AG04450 (cell line): ENCODE results near the gene TUSC2. TPM values are rescaled to one million over a fixed set of nuclear protein-coding genes. Genes with fewer than 3 reads are reported as not detected.

Experiments used
- CTCF ChIA-PET: fragments of 300-600, 350-600 bp; formaldehyde crosslinking; extraction: SDS; loops from one replicate; lab custom pipeline; 2022; ENCODE audit warnings: antibody characterized with exemption, inconsistent platforms; lab: Charles Lee
- POLR2A ChIA-PET: fragments of 350-600 bp; formaldehyde crosslinking; extraction: SDS; loops from one replicate; lab custom pipeline; 2021; ENCODE audit warnings: antibody characterized with exemption, inconsistent platforms; lab: Yijun Ruan, JAX
- DNase-seq: peaks from one replicate; pipeline ENCODE4 v3.0.0-alpha.2; 2011; ENCODE audit warnings: low read depth, low spot score
- H3K27ac ChIP-seq: one replicate; pipeline ENCODE4 v1.5.1; 2012; ENCODE audit warnings: low read depth, low read length, control low read depth
- H3K27me3 ChIP-seq: one replicate; pipeline ENCODE4 v1.6.0; 2012; ENCODE audit warnings: low read length; ENCODE audit not compliant: control insufficient read depth, insufficient read depth
- H3K4me3 ChIP-seq: 2 replicates; pipeline ENCODE4 v1.5.1; 2011; ENCODE audit warnings: mild to moderate bottlenecking, low read depth, low read length, control low read depth
- H3K9me3 ChIP-seq: 2 replicates; pipeline ENCODE4 v1.5.1; 2012; ENCODE audit warnings: low read length; ENCODE audit not compliant: control insufficient read depth, insufficient read depth
- CTCF ChIP-seq: IDR thresholded peaks from 2 replicates; pipeline ENCODE4 v1.5.1; 2011; ENCODE audit warnings: low read depth, low read length, control low read depth, inconsistent platforms
- polyA plus RNA-seq: library from polyadenylated mRNA; depleted of rRNA; stranded (reverse); fragments of >200 nt; gene quantifications from 2 replicates; pipeline ENCODE4 v1.2.3, GENCODE V29; 2011

Gene TUSC2
- polyA plus RNA-seq, 1 experiment: 25.3 TPM

GRCh38 chr3:50303013-50303815, 24.8 kb downstream of the TUSC2 start, which contains the start of gene HYAL1:
Gene HYAL1, minus strand, starts transcription at chr3:50303574. Its CDS starts 618 bp downstream, at chr3:50302956.
- H3K27ac ChIP-seq: no peak within 1 kb of the TSS
- CTCF ChIA-PET: no interaction called here
- no peaks in the 10 kb centered on the region for H3K27me3 ChIP-seq
- no peak for DNase-seq
- peaks cover 17% of the 10 kb centered on the region for H3K9me3 ChIP-seq
- POLR2A ChIA-PET: no interaction called here
- TF ChIP-seq CTCF: no peak; the same call in 1 of the 2 replicates
- H3K4me3 ChIP-seq: no peak within 1 kb of the TSS

- Histone ChIP-seq H3K4me3 (no peak overlapping the region), H3K27ac (no peak overlapping the region), H3K27me3 (no peaks in the 10 kb centered on the region), H3K9me3 (peaks cover 9% of the 10 kb centered on the region)
- ChIA-PET POLR2A (no interaction called here), CTCF (no interaction called here)
- no peak for TF ChIP-seq CTCF
- no peak for DNase-seq
These were observed 25.7 kb downstream of the TUSC2 start for GRCh38 chr3:50302095-50303012.

GRCh38 chr3:50300681-50301254, 27.3 kb downstream of the TUSC2 start:
- POLR2A ChIA-PET: no interaction called here
- Histone ChIP-seq H3K4me3 (no peak overlapping the region), H3K27ac (no peak overlapping the region), H3K27me3 (no peaks in the 10 kb centered on the region), H3K9me3 (no peaks in the 10 kb centered on the region; the same call in 1 of the 2 replicates)
- no peak for TF ChIP-seq CTCF
- no peak for DNase-seq
- CTCF ChIA-PET: interaction anchor here (1.0 kb wide), 1 partner anchor 54 kb away, joined by 3 read pairs; no protein-coding TSS in a partner anchor

- ChIA-PET CTCF (interaction anchor here (1.4 to 1.5 kb wide), 2 partner anchors 24 to 54 kb away, joined by 5 to 10 read pairs; no protein-coding TSS in a partner anchor), POLR2A (interaction anchor here (0.5 to 1.3 kb wide), 9 partner anchors 15 to 1272 kb away, joined by 3 to 5 read pairs (median 4); partner anchors contain the start of genes CYB561D2, GNAI2 and NPRL2)
- TF ChIP-seq CTCF: no peak
- Histone ChIP-seq H3K27ac (peak overlapping the region; percentile 25), H3K27me3 (no peaks in the 10 kb centered on the region), H3K4me3 (peak overlapping the region; percentile 66), H3K9me3 (no peaks in the 10 kb centered on the region; the same call in 1 of the 2 replicates)
- DNase-seq: no peak
These were observed 27.9 kb downstream of the TUSC2 start for GRCh38 chr3:50299929-50300680.
